Stromal cell of bone marrow (primary cell): ENCODE measurements around the gene LNX1.

Experiments
- DNase-seq: peaks from one replicate; pipeline ENCODE4 v3.0.0-alpha.2; 2012; ENCODE audit warnings: low read depth

The LNX1 gene

GRCh38 chr4:53598901-53599300, 7.6 kb upstream of the LNX1 start:
- DNase-seq = no peak

GRCh38 chr4:53598483-53598882, 7.2 kb upstream of the LNX1 start:
- DNase-seq = no peak

GRCh38 chr4:53596901-53597300, 5.6 kb upstream of the LNX1 start:
- DNase-seq = no peak

- DNase-seq = no peak
Observed at GRCh38 chr4:53595834-53596233, 4.5 kb upstream of the LNX1 start.

GRCh38 chr4:53595204-53595603, 3.9 kb upstream of the LNX1 start:
- DNase-seq = no peak

- DNase-seq = no peak
Observed at GRCh38 chr4:53593765-53594164, 2.5 kb upstream of the LNX1 start.

- no peak for DNase-seq
Observed at GRCh38 chr4:53592686-53593501, 1.6 kb upstream of the LNX1 start.

GRCh38 chr4:53592122-53592521, 836 bp upstream of the LNX1 start:
- no peak for DNase-seq

GRCh38 chr4:53590187-53590586, 1.1 kb downstream of the LNX1 start:
- DNase-seq = no peak

GRCh38 chr4:53589511-53589910, 1.8 kb downstream of the LNX1 start:
- no peak for DNase-seq

GRCh38 chr4:53587135-53587534, 4.2 kb downstream of the LNX1 start:
- DNase-seq = no peak

- peak; percentile 75 for DNase-seq
Observed at GRCh38 chr4:53586121-53586816, 5.0 kb downstream of the LNX1 start.

- DNase-seq = no peak
Observed at GRCh38 chr4:53584658-53585057, 6.6 kb downstream of the LNX1 start.

- DNase-seq = no peak
Observed at GRCh38 chr4:53583513-53583912, 7.8 kb downstream of the LNX1 start.

GRCh38 chr4:53582194-53582593, 9.1 kb downstream of the LNX1 start:
- no peak for DNase-seq

- no peak for DNase-seq
Observed at GRCh38 chr4:53580274-53580673, 11.0 kb downstream of the LNX1 start.

- no peak for DNase-seq
Observed at GRCh38 chr4:53579826-53580225, 11.5 kb downstream of the LNX1 start.

GRCh38 chr4:53576676-53577372, 14.5 kb downstream of the LNX1 start:
- DNase-seq = no peak

- DNase-seq = no peak
Observed at GRCh38 chr4:53576071-53576617, 15.1 kb downstream of the LNX1 start.

GRCh38 chr4:53575552-53575951, 15.7 kb downstream of the LNX1 start:
- DNase-seq = no peak

- no peak for DNase-seq
Observed at GRCh38 chr4:53574528-53574927, 16.8 kb downstream of the LNX1 start.

GRCh38 chr4:53573696-53574095, 17.6 kb downstream of the LNX1 start:
- no peak for DNase-seq

GRCh38 chr4:53572600-53572994, 18.7 kb downstream of the LNX1 start:
- no peak for DNase-seq
